ENCODE results near the gene TREML1. TPM values are rescaled to one million over a fixed set of nuclear protein-coding genes. Genes with fewer than 3 reads are reported as not detected.

TREML1 gene
- not detected in 2 replicates for total RNA-seq

DNA sequence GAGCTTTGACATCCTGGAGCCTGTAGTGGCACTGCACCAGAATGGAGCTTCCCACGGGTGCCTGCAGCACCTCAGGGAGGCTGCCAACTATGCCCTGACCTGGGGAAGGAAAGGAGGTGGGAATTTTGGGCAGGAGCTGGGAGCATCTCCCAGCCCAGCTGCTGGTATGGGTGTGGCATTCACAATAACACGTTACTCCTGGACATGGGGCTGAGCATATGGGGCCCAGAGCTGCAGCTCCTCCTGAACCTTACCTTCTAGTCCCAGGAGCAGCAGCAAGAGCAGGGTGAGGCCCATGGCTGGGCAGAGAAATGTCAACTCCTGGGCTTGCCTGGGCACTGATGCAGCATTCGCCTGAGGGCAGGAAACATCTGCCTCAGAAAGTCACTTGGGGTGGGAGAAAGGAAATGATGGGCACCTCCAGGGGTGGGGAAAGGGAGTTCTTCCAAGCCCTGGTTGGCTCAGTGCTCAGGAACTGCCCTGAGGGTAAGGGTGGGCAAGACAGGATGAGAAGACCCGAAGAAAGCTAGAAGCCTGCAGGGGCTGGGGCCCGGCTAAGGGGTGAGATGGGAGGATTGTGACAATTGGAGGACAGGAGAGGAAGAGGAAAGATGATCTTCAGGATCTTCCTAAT, at the start of gene TREML1:
TREML1 (minus strand) TSS at position 356 of the 634 bp plus-strand sequence; CDS start at position 297, 59 bp downstream.

GRCh38 chr6:41200901-41201763, 47.0 kb upstream of the TREML1 start, which contains the start of gene TREML2:
TREML2 (minus strand) TSS chr6:41201149; CDS start chr6:41201008, 141 bp downstream.

DNA sequence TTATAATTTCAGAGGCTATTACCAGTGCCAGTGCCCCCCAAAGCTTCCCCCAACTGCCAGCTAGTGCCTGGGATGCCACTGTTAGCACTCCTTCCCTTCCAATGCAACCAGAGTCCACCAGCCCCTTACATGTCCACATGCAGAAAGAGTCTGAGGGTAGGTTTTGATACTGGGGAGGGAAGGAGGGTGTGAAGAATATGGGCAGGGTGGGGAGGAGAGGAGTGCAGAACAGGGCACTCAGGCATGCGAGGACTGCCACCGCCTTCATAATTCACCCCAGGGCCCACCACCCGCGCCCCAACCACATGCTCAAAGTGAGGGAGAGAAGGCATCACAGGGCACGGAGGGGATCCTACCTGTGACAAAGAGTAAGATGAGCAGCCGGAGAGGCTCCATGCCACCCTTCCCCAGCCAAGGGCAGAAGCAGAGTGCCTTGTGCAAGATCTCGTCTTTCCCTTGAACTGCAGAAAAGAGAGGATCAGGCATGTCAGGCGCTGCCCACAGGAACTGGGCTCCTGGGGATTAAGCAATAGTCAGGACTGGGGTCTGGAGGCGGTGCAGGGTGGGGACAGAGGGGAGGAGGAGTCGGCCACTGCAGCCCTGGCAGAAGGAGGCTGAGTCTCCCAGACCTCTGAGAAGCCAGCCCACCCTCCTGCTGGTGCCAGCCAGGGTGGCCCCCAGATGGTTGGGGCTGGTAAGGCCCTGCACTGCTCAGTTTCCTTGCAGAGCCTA, 8.7 kb upstream of the TREML1 start, which contains the start of gene TREM2:
TREM2 (minus strand) TSS at position 430 of the 732 bp plus-strand sequence; CDS start at position 396, 34 bp downstream.

Other genes with a start within 250 kb of the TREML1 start
- not detected in 2 replicates for gene UNC5CL, start 115.1 kb downstream of the TREML1 start, total RNA-seq
- not detected in 2 replicates for gene TSPO2, start 111.9 kb downstream of the TREML1 start, total RNA-seq
- gene APOBEC2, start 101.1 kb downstream of the TREML1 start, total RNA-seq, result not detected in 2 replicates
- gene OARD1, start 82.0 kb downstream of the TREML1 start, total RNA-seq, result 8.7 and 8.9 TPM in 2 replicates
- 7.6 and 8.7 TPM in 2 replicates for gene NFYA, start 81.4 kb downstream of the TREML1 start, total RNA-seq
- not detected in 2 replicates for gene TREM2, start 8.8 kb upstream of the TREML1 start, total RNA-seq
- not detected in 2 replicates for gene TREML2, start 46.8 kb upstream of the TREML1 start, total RNA-seq
- not detected in 2 replicates for gene TREML4, start 74.0 kb upstream of the TREML1 start, total RNA-seq
- 0.36 and 8.6 TPM in 2 replicates for gene TREM1, start 132.3 kb upstream of the TREML1 start, total RNA-seq
- not detected in 2 replicates for gene NCR2, start 181.3 kb upstream of the TREML1 start, total RNA-seq